ENCODE measurements around the gene PRSS12.
A peak's percentile ranks its signal among the peaks of the same experiment; 100 is the strongest.
"Not testable (repeated sequence)": the region's sequence is repeated elsewhere in the genome, so short reads cannot be mapped to it uniquely, and the experiment has no call there.

The PRSS12 gene

DNA sequence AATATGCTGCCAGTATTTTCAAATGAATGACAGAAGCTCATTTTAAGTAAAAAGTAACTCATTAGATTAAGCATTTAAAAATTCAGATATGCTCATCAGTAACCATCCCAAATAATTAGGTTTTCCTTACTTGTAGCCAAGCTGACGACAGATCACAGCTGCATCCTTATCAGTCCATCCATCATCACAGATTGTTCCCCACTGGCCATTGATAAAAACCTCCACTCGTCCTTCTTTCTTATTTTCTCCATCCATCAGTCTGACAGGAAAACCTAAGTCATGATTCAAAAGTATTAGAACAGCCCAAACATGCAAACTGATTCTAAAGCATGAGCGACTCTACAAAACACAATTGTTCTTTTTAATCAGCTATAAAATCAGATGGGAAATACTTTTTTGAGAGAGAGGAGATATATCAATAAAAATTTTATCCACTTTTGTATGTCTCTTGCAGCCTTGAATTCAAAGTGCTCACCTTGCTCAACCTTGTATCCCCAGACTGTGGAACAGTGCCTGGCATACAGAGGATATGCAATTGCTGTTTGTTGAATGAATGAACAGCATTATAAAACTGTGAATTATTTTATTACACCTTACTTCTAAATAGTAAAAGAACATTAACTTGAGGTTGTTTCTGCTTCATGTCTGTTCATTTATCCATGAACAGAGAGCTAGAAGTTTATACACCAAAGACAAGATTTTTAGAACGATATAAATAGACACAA lies 44.3 kb downstream of the PRSS12 start:
- no peak for DNase-seq (ENCODE audit: low read depth)
- H3K4me3 ChIP-seq (ENCODE audit: low read length) = no peak overlapping the region
- TF ChIP-seq, protein P1, sequence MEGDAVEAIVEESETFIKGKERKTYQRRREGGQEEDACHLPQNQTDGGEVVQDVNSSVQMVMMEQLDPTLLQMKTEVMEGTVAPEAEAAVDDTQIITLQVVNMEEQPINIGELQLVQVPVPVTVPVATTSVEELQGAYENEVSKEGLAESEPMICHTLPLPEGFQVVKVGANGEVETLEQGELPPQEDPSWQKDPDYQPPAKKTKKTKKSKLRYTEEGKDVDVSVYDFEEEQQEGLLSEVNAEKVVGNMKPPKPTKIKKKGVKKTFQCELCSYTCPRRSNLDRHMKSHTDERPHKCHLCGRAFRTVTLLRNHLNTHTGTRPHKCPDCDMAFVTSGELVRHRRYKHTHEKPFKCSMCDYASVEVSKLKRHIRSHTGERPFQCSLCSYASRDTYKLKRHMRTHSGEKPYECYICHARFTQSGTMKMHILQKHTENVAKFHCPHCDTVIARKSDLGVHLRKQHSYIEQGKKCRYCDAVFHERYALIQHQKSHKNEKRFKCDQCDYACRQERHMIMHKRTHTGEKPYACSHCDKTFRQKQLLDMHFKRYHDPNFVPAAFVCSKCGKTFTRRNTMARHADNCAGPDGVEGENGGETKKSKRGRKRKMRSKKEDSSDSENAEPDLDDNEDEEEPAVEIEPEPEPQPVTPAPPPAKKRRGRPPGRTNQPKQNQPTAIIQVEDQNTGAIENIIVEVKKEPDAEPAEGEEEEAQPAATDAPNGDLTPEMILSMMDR (IDR thresholded peaks at IDR 0.05; ENCODE audit: insufficient read depth, low read depth, low read length, missing control alignments) = no peak

DNA sequence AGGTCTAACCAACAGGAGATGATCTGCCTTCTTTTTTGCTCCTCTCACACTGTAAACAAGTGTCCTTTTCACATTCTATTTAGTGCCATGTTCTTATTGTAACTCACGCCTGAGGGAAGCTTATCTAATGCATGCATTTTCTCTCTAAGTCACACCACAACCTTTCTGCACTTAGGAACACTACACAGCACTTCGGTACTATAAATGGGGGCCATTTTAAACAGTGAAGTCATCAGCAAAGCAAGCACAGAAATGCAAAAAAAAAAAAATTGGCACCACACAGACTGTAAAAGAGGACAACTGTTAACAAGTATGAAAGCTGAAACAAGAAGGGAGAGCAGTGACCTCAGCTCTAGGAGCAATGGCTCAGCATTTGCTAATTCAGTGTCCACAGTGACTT lies 45.2 kb downstream of the PRSS12 start:
- TF ChIP-seq, protein P1 (IDR thresholded peaks at IDR 0.05; ENCODE audit: insufficient read depth, low read depth, low read length, missing control alignments) = no peak
- DNase-seq (ENCODE audit: low read depth) = no peak
- H3K4me3 ChIP-seq (ENCODE audit: low read length) = no peak overlapping the region

DNA sequence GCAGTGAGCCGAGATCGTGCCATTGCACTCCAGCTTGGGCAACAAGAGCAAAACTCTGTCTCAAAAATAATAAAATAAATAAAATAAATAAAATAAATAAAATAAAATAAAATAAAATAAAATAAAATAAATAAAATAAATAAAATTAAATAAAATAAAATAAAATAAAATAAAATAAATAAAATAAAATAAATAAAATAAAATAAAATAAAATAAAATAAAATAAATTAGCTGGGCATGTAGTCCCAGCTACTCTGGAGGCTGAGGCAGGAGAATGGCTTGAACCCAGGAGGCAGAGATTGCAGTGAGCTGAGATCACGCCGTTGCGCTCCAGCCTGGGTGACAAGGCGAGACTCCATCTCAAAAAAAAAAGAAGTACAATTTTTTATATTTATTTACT lies 53.2 kb downstream of the PRSS12 start:
- not testable (repeated sequence) for DNase-seq (ENCODE audit: low read depth)

DNA sequence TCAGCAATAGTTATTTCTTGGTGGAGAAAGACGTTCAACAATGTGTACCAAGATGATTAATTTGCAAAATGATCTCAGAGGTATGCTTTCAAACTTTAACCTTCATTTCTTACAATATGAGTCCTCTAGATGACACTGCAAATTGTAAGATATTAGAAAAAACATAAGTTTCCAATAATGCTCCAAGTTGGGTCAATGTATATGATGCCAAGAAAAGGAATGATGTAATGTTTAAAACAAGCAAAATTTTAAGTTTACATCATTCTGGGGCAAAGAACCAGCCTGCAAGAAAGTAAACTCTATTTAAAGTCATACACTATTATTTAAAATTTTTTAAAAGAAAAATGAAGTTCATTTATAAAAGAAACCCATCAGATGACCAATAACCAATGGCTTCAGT lies 56.1 kb downstream of the PRSS12 start:
- TF ChIP-seq, protein P1 (IDR thresholded peaks at IDR 0.05; ENCODE audit: insufficient read depth, low read depth, low read length, missing control alignments) = no peak
- no peak overlapping the region for H3K4me3 ChIP-seq (ENCODE audit: low read length)
- no peak for DNase-seq (ENCODE audit: low read depth)

More for the DNA sequence above, 53.2 kb downstream of the PRSS12 start:
- H3K4me3 ChIP-seq (ENCODE audit: low read length) = not testable (repeated sequence)

DNA sequence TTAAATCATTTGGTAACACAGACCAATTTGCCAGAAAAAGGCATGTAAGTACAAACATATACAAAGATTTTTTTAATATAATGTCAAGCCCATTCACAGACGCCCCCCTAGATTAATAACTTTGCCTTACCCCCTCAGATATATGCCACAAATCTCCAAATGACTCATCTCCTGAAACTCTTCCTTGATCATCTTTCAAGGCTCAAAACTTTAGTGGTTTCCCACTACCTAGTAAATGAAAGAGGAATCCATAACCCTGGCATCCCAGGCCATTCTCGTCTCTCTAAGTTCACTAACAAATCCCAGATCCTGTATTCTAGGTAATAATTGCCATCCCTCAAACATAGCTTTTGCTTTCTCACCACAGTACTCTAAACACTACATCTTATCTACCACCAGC lies 61.9 kb downstream of the PRSS12 start:
- no peak for DNase-seq (ENCODE audit: low read depth)
- TF ChIP-seq, protein P1 (IDR thresholded peaks at IDR 0.05; ENCODE audit: insufficient read depth, low read depth, low read length, missing control alignments) = no peak
- no peak overlapping the region for H3K4me3 ChIP-seq (ENCODE audit: low read length)

DNA sequence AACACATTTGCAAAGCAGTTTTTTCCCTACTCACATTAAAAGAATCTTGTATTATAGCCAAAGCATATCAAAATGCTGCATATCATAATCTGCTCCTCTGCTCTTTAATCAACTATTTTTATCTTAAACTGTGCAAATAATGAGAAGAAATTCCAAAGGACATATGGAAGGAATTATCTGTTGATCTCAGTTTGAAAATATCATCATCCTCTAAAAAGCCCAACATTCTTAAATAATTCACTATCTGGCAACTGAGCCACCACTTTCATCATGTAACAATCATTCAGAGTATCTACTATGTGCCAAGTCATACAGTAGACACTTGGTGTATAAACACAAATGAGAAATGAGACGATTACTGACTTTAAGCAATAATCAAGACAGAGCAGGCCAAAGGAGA lies 63.0 kb downstream of the PRSS12 start:
- TF ChIP-seq, protein P1 (IDR thresholded peaks at IDR 0.05; ENCODE audit: insufficient read depth, low read depth, low read length, missing control alignments) = no peak
- no peak overlapping the region for H3K4me3 ChIP-seq (ENCODE audit: low read length)
- DNase-seq (ENCODE audit: low read depth) = no peak

DNA sequence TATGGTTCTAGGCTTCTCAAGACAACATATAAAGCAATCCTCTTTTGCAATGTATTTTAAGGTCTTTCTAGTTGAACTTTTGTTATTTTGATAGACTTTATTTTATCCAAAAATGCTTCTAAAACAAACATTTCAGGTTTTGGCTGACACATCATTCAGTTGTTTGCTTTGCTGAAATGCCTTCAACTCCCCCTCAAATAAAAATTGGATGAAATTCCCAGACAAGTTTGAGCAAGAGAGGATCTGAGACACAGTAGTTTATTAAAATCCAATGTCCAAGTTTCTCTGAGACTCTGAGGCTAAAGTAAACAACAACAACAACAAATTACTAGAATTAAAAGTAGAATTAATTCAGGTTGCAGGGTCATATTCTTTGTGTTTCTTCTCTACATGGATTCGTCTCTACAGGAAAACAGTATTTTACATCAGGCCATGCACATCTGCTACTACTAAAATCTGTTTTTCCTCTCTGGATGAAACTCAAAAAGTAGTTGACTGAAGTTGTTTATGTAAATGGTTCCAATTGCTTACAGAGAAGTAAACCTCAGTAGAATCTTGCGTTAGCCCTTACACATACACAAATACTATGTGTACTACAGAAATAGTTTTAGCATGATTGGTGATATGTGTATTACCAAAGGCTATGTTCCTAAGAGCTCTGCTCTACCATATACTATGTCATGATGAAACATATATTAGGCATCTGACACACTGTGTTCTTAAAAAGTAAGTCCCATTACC lies 64.9 kb downstream of the PRSS12 start:
- no peak overlapping the region for H3K4me3 ChIP-seq (ENCODE audit: low read length)
- TF ChIP-seq, protein P1 (IDR thresholded peaks at IDR 0.05; ENCODE audit: insufficient read depth, low read depth, low read length, missing control alignments) = no peak
- DNase-seq (ENCODE audit: low read depth) = peak; percentile 79
